KMS-11 (cell line): ENCODE results near the gene CNPPD1.

ENCODE experiments used
- H2AFZ ChIP-seq: fragments of 200-600 bp; sonication (generic); 2 replicates; pipeline ENCODE4 v1.6.1; 2016; ENCODE audit warnings: antibody characterized with exemption, mixed run types, low read depth
- H3K27ac ChIP-seq: fragments of 200-600 bp; sonication (generic); 2 replicates; pipeline ENCODE4 v1.6.1; 2016; ENCODE audit warnings: mild to moderate bottlenecking, mixed run types
- H3K27me3 ChIP-seq: fragments of 200-600 bp; sonication (generic); 2 replicates; pipeline ENCODE4 v1.6.1; 2017; ENCODE audit warnings: mild to moderate bottlenecking, low read depth, mixed run types, moderate library complexity; ENCODE audit not compliant: insufficient read depth
- H3K36me3 ChIP-seq: fragments of 200-600 bp; sonication (generic); 2 replicates; pipeline ENCODE4 v1.6.1; 2017; ENCODE audit warnings: mild to moderate bottlenecking, mixed run types; ENCODE audit not compliant: insufficient read depth
- H3K4me1 ChIP-seq: fragments of 200-600 bp; sonication (generic); 2 replicates; pipeline ENCODE4 v1.6.1; 2016; ENCODE audit warnings: mild to moderate bottlenecking, low read depth, mixed run types; ENCODE audit not compliant: poor library complexity, severe bottlenecking
- H3K4me2 ChIP-seq: fragments of 200-600 bp; sonication (generic); 2 replicates; pipeline ENCODE4 v1.7.0; 2016; ENCODE audit warnings: mild to moderate bottlenecking, mixed run types
- H3K4me3 ChIP-seq: fragments of 200-600 bp; sonication (generic); IDR thresholded peaks from 2 replicates; pipeline ENCODE4 v1.6.1; 2017; ENCODE audit warnings: low read depth, low read length, mixed read lengths; ENCODE audit not compliant: insufficient read depth
- H3K79me2 ChIP-seq: fragments of 200-600 bp; sonication (generic); 2 replicates; pipeline ENCODE4 v1.6.1; 2016; ENCODE audit warnings: low read depth, mixed run types; ENCODE audit not compliant: insufficient read depth
- H3K9ac ChIP-seq: fragments of 200-600 bp; sonication (generic); 2 replicates; pipeline ENCODE4 v1.6.1; 2016; ENCODE audit warnings: mild to moderate bottlenecking, mixed run types
- H4K20me1 ChIP-seq: fragments of 200-600 bp; sonication (generic); 2 replicates; pipeline ENCODE4 v1.6.1; 2016; ENCODE audit warnings: mild to moderate bottlenecking, mixed run types; ENCODE audit not compliant: insufficient read depth
- CTCF ChIP-seq: fragments of 200-600 bp; sonication (generic); conservative IDR thresholded peaks from 2 replicates; pipeline ENCODE4 v1.6.1; 2017; ENCODE audit warnings: low read depth, mild to moderate bottlenecking, antibody characterized with exemption, low read length, moderate library complexity, mixed read lengths

Gene CNPPD1

GRCh38 chr2:219220652-219221402 is 44.1 kb upstream of the CNPPD1 start:
- H3K4me3 ChIP-seq, result no peak overlapping the region
- H3K4me2 ChIP-seq, result no peak overlapping the region
- no peak for TF ChIP-seq CTCF
- H2AFZ ChIP-seq, result no peak overlapping the region
- H3K36me3 ChIP-seq, result no peaks in the 10 kb centered on the region; the same call in 1 of the 2 replicates
- H3K27ac ChIP-seq, result no peak overlapping the region
- no peaks in the 10 kb centered on the region for H3K79me2 ChIP-seq
- H4K20me1 ChIP-seq, result no peaks in the 10 kb centered on the region
- peaks cover 14% of the 10 kb centered on the region for H3K4me1 ChIP-seq
- H3K27me3 ChIP-seq, result no peaks in the 10 kb centered on the region
- no peak overlapping the region for H3K9ac ChIP-seq

GRCh38 chr2:219219784-219220532 is 43.2 kb upstream of the CNPPD1 start:
- Histone ChIP-seq H3K9ac (no peak overlapping the region), H3K36me3 (no peaks in the 10 kb centered on the region; the same call in 1 of the 2 replicates), H4K20me1 (no peaks in the 10 kb centered on the region), H3K27ac (no peak overlapping the region), H3K4me3 (no peak overlapping the region), H3K4me2 (no peak overlapping the region), H3K4me1 (peaks cover 14% of the 10 kb centered on the region), H3K79me2 (no peaks in the 10 kb centered on the region), H3K27me3 (no peaks in the 10 kb centered on the region), H2AFZ (no peak overlapping the region)
- no peak for TF ChIP-seq CTCF

- TF ChIP-seq CTCF, result no peak
- H3K79me2 ChIP-seq, result no peaks in the 10 kb centered on the region
- H3K36me3 ChIP-seq, result no peaks in the 10 kb centered on the region; the same call in 1 of the 2 replicates
- peaks cover 14% of the 10 kb centered on the region for H3K4me1 ChIP-seq
- no peaks in the 10 kb centered on the region for H4K20me1 ChIP-seq
- peak within 1 kb of the TSS; percentile 83 for H3K4me3 ChIP-seq
- H3K4me2 ChIP-seq, result peak within 1 kb of the TSS; percentile 76
- peak within 1 kb of the TSS; percentile 75 for H3K27ac ChIP-seq
- peak within 1 kb of the TSS; percentile 67 for H2AFZ ChIP-seq
- H3K9ac ChIP-seq, result peak within 1 kb of the TSS; percentile 85
- no peaks in the 10 kb centered on the region for H3K27me3 ChIP-seq
Observed at GRCh38 chr2:219218732-219219701, 42.3 kb upstream of the CNPPD1 start, which contains the start of gene ABCB6. Gene ABCB6 (minus strand): TSS chr2:219218958. CDS start chr2:219218673, 285 bp downstream.

- Histone ChIP-seq H3K79me2 (no peaks in the 10 kb centered on the region), H3K9ac (peak overlapping the region; percentile 85), H3K4me3 (peak overlapping the region; percentile 83), H3K27ac (peak overlapping the region; percentile 75), H2AFZ (peak overlapping the region; percentile 67), H3K36me3 (no peaks in the 10 kb centered on the region; the same call in 1 of the 2 replicates), H4K20me1 (no peaks in the 10 kb centered on the region), H3K4me2 (peak overlapping the region; percentile 76), H3K4me1 (peaks cover 14% of the 10 kb centered on the region), H3K27me3 (no peaks in the 10 kb centered on the region)
- no peak for TF ChIP-seq CTCF
Observed at GRCh38 chr2:219218217-219218731, 41.5 kb upstream of the CNPPD1 start.
